ENCODE measurements around the gene RNF31.
"Not testable (repeated sequence)": the region's sequence is repeated elsewhere in the genome, so short reads cannot be mapped to it uniquely, and the experiment has no call there.

Gene RNF31

DNA sequence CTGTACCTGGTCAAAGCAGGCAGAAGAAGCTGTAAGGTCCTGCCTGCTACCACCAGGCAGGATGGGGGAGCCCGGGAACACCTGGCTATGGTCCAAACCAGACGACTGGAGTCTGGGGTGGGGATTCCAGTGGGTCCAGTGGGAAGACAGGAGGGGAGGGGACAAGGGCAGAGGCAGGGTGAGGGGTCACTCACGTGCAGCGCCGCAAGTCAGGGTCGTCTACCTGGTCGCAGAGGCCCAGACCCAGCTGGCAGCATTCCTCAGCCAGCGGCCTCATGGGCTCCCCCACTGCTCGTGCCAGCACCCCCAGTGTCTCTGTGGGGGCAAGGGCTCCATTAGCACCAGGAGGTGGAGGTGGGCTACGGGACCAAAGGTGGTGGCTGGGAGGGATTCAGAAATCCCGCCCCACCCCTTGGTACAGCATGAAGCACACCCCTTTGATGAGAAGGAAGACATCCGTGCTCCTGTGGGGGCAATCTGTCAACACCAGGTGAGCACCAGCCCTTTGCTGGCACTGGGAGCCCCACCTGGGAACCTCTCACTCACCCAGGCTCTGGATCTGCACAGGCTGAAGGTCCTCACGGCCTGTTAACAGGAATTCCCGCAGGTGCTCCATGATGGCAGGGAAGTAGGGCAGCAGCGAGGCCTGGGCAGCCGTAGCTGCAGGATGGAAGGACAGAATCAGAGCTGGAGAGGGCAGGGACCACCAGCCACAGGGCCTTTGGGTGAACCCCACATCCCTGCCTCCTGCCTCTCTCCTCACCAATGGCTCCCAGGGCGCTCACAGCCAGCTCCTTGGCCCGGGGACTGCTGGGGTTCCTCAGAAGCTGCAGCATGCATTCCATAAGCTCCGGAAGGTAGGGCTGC is 37.0 kb downstream of the RNF31 start:
- no peak for DNase-seq

GRCh38 chr14:24185026-24185425 is 37.7 kb downstream of the RNF31 start:
- DNase-seq = no peak

GRCh38 chr14:24185741-24186140 is 38.4 kb downstream of the RNF31 start:
- no peak for DNase-seq

GRCh38 chr14:24186831-24187538 is 39.7 kb downstream of the RNF31 start:
- DNase-seq = no peak

- no peak for DNase-seq
These were observed 40.2 kb downstream of the RNF31 start for GRCh38 chr14:24187539-24187915.

DNA sequence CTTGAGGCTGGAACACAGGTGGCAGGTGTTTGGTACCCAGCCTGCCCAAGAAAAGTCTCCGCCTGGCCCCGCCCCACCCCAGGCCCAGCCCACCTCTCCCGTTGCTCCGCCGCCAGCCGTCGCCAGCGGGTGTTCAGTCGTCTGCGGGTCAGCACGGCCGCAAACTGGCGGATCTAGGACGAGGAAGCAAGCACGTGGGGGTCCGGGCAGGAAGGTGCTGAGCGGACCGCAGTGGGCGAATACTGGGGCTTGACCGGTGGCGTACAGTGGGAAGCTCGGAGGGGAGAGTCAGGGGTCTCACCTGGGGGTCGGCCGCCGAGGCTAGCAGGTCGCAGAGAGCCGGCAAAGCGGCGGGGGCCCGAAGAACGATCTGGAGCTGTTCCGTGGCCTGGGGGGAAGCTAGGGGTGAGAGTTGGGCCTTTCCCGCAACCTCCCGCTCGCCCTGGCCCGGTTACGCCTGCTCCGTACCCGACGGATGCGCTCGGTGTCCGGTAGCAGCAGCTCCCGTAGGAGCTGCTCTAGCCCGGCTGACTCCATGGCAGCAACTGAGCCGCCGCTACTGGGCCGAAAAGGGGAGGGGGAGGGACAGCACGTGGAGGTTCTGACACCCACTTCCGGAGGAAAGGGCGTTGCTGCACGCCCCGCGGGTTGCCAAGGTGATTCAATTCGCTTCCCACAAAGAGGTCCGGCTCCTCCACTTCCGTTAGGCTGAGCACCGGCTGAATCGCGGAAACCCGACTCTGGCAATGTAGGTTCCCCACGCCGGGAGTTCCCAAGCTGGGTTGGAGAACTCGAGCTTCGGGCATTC is 41.2 kb downstream of the RNF31 start, which contains the start of gene IPO4:
Gene IPO4, minus strand, starts transcription at position 566 of the 808 bp plus-strand sequence. Its CDS starts 29 bp downstream, at position 537.
- DNase-seq = peak; percentile 96

DNA sequence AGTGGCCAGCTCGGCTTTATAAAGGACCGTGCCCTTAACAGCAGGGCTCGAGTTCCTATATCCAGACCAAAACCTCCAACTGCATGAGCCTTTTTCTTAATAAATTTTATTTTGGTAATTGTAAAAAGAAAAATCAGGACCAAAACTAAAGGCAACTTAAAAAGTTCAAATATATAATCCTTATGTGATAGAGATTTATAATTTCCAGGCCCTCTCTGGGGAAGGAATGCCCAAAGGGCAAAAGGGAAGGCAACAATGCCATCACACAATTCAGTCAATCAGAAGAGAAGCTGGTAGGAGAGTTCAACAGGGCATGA is 41.7 kb downstream of the RNF31 start:
- DNase-seq = no peak

GRCh38 chr14:24189460-24189859 is 42.2 kb downstream of the RNF31 start:
- DNase-seq = no peak

DNA sequence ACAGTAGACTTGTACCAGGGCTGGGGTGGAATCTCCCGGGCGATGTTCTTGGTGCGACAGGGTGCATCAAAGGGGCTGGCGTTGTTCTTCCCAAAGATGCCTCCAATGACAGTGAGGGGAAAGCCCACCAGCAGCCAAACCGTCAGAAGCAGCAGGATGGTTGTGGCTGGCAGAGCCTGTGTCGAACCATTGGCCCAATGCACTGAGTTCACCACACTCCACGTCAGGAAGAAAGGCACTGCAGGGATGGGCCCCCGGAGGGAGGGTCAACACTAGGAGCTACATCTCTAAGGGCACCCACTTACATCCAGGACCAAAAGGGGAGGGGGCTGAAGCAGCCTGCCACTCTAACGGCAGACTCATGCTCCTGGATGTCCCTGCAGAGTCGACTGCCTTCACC is 43.1 kb downstream of the RNF31 start:
- DNase-seq = no peak

- no peak for DNase-seq
These were observed 45.6 kb downstream of the RNF31 start for GRCh38 chr14:24192933-24193332.

GRCh38 chr14:24194186-24194872 is 47.0 kb downstream of the RNF31 start:
- DNase-seq = no peak

GRCh38 chr14:24194873-24195185 is 47.5 kb downstream of the RNF31 start:
- no peak for DNase-seq

DNA sequence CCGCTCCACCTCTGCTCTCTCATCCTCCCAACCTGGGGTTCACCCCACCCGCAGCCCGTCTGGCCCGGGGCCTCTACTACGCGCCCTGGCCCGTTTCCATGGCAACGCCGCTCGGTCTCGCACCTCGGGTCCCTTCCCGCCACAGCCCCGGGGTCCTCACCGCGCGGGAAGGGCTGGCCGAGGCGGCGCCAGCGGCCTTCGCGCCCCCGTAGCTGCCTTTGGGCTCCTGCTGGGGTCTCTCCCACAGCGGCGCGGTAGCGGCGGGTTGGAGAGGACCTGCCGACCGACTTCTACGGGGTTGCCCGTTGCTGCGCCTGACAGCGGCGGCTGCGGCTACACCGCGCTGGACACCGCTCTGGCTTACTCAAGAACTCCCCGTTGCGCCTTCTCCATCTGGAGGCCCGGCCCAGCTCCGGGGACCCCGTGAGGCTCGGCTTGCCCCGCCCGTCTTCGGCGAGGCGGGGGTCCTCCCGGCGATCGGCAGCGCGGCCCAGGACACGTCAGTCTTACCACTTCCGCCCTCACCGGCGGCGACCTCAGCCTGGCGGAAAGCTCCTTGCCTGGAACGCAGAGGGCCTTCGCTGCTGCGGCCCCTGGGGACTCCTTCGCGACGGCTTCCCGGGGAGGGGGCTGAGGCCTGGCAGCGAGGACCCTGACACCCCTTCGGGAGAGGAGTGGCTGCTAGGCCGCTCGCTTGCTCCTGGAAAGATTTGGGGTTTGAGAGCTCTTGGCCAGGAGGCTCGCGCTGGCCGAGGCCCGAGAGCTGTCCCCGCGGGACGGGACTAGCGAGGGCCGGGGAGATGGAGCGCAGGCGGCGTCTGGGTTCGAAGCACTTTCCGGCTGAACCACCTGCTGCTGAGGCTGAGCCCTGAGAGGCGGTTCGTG is 48.1 kb downstream of the RNF31 start, which contains the start of gene TM9SF1:
Gene TM9SF1, minus strand, starts transcription at position 256 of the 885 bp plus-strand sequence. CDS start 422 bp downstream, outside the sequence.
- peak; percentile 93 for DNase-seq

GRCh38 chr14:24196071-24197055 is 49.1 kb downstream of the RNF31 start:
- DNase-seq = no peak

GRCh38 chr14:24197056-24197450 is 49.8 kb downstream of the RNF31 start:
- DNase-seq = no peak

- no peak for DNase-seq
These were observed 51.7 kb downstream of the RNF31 start for GRCh38 chr14:24198814-24199524.

DNA sequence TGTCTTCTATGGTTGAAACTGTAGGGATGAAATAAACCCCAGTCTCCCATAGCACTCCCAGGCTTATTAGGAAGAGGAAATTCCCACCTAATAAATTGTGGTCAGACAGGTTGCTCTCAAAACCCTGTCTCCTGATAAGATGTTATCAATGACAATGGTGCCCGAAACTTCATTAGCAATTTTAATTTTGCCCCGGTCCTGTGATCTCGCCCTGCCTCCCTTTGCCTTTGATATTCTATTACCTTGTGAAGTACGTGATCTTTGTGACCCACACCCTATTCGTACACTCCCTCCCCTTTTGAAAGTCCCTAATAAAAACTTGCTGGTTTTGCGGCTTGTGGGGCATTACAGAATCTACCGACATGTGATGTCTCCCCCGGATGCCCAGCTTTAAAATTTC is 55.2 kb downstream of the RNF31 start:
- DNase-seq = not testable (repeated sequence)

GRCh38 chr14:24203249-24203886 is 56.1 kb downstream of the RNF31 start:
- not testable (repeated sequence) for DNase-seq
